Left ventricle myocardium inferior (tissue), 1 donor: Measurements from ENCODE around the gene NECAB2. TPM values are rescaled to one million over a fixed set of nuclear protein-coding genes. Genes with fewer than 3 reads are reported as not detected.

Source experiments
- DNase-seq: peaks from one replicate; pipeline ENCODE4 v3.0.0-alpha.2; 2020
- H3K27ac ChIP-seq: fragments of 200-600 bp; replicated peaks from 2 replicates; pipeline ENCODE4 v1.8.0; 2021
- H3K27me3 ChIP-seq: fragments of 200-600 bp; 2 replicates; pipeline ENCODE4 v1.8.0; 2021; ENCODE audit warnings: low read depth
- H3K36me3 ChIP-seq: fragments of 200-600 bp; 2 replicates; pipeline ENCODE4 v1.8.0; 2021
- H3K4me1 ChIP-seq: fragments of 200-600 bp; 2 replicates; pipeline ENCODE4 v1.8.0; 2021
- H3K4me3 ChIP-seq: fragments of 200-600 bp; 2 replicates; pipeline ENCODE4 v1.8.0; 2021; ENCODE audit warnings: mild to moderate bottlenecking, moderate library complexity
- H3K9me3 ChIP-seq: fragments of 200-600 bp; replicated peaks from 2 replicates; pipeline ENCODE4 v1.8.0; 2021
- intact Hi-C: fragments of 100-400 bp; cut with micrococcal nuclease; formaldehyde crosslinking; loops from one replicate; pipeline ENCODE4 v1.11.0; 2022
- total RNA-seq: library from RNA; stranded (reverse); fragmentation: NEBNext Ultra II Directional; extraction: Animal tissue kit (Norgen Biotek cat#: 25700); gene quantifications from one replicate; pipeline ENCODE4 v1.2.1, GENCODE V29; 2021
- TF ChIP-seq, protein P1 (sequence below): fragments of 200-600 bp; IDR thresholded peaks from 2 replicates; pipeline ENCODE4 v1.8.0; 2021; ENCODE audit warnings: antibody characterized with exemption, mild to moderate bottlenecking, borderline replicate concordance
- donor health status: DM: no; HTN: yes; CAD: no; lungs with severe emphysema.

The NECAB2 gene
- total RNA-seq, 1 donor from 2014 or later: 0.69 TPM

DNA sequence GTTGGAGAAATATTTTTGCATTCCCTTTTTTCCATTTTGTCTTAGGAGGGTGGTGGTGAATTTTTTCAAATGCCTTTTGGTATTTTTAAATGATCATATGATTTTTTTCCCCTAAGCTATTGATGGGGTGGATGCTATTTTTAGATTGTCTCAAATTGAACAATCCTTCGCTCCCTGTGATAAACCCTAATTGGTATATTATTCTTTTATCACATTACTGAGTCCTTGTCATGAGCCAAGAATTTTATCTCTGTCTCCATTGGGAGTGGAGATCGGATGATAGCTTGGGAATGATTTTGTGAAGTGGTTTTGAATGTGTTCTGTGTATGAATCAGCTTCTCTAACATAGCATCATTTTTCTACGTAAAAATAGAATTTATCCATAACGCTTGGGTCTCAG, 15.4 kb downstream of the NECAB2 start:
- intact Hi-C loops: no loop called here
- H3K4me1 ChIP-seq: no peaks in the 10 kb centered on the region
- H3K27ac ChIP-seq: no peak overlapping the region
- no peak overlapping the region for H3K4me3 ChIP-seq
- DNase-seq: no peak
- H3K36me3 ChIP-seq: no peaks in the 10 kb centered on the region
- TF ChIP-seq, protein P1, sequence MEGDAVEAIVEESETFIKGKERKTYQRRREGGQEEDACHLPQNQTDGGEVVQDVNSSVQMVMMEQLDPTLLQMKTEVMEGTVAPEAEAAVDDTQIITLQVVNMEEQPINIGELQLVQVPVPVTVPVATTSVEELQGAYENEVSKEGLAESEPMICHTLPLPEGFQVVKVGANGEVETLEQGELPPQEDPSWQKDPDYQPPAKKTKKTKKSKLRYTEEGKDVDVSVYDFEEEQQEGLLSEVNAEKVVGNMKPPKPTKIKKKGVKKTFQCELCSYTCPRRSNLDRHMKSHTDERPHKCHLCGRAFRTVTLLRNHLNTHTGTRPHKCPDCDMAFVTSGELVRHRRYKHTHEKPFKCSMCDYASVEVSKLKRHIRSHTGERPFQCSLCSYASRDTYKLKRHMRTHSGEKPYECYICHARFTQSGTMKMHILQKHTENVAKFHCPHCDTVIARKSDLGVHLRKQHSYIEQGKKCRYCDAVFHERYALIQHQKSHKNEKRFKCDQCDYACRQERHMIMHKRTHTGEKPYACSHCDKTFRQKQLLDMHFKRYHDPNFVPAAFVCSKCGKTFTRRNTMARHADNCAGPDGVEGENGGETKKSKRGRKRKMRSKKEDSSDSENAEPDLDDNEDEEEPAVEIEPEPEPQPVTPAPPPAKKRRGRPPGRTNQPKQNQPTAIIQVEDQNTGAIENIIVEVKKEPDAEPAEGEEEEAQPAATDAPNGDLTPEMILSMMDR: no peak
- H3K9me3 ChIP-seq: peaks cover 9% of the 10 kb centered on the region
- H3K27me3 ChIP-seq: no peaks in the 10 kb centered on the region

DNA sequence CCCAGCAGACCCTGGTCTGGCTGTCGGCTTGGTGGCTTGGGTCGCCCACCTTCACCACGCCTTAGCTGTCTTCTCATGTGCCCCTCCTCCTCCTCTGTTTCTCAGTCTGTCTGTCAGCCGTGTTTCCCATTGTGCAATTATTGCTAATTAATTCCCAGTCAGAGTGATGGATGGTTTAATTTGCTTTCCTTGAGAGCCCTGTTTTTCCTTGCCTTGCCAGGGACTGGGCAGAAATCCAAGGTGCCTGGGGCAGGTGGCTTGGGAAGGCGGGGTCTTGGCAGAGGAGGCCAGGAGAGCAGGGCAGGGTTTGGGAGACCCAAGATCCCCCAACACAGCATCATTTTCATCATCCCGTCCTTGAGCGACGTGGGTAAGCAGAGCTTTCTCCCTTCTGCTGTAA, 21.3 kb downstream of the NECAB2 start:
- no peaks in the 10 kb centered on the region for H3K36me3 ChIP-seq
- H3K27ac ChIP-seq: no peak overlapping the region
- no peaks in the 10 kb centered on the region for H3K27me3 ChIP-seq
- no peaks in the 10 kb centered on the region for H3K9me3 ChIP-seq
- TF ChIP-seq, protein P1: no peak
- DNase-seq: no peak
- intact Hi-C loops: no loop called here
- no peak overlapping the region for H3K4me3 ChIP-seq
- peaks cover 12% of the 10 kb centered on the region for H3K4me1 ChIP-seq

DNA sequence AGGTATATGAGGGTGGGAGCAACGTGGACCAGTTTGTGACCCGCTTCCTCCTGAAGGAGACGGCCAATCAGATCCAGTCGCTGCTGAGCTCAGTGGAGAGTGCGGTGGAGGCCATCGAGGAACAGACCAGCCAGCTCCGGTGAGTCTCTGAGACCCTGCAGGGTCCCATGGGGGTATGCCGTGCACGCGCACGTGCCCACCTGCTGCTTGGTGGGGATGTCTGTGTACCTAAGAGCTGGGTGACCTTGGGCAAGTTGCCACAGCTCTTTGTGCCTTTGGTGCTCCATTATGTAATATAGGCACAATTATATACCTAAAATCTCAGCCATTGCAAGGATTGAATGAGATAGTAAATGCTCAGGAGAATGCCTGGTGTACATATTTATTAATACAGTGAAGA, 22.4 kb downstream of the NECAB2 start:
- H3K9me3 ChIP-seq: no peaks in the 10 kb centered on the region
- peaks cover 12% of the 10 kb centered on the region for H3K4me1 ChIP-seq
- no peaks in the 10 kb centered on the region for H3K36me3 ChIP-seq
- H3K4me3 ChIP-seq: no peak overlapping the region
- TF ChIP-seq, protein P1: no peak
- intact Hi-C loops: no loop called here
- no peaks in the 10 kb centered on the region for H3K27me3 ChIP-seq
- H3K27ac ChIP-seq: no peak overlapping the region
- DNase-seq: no peak

DNA sequence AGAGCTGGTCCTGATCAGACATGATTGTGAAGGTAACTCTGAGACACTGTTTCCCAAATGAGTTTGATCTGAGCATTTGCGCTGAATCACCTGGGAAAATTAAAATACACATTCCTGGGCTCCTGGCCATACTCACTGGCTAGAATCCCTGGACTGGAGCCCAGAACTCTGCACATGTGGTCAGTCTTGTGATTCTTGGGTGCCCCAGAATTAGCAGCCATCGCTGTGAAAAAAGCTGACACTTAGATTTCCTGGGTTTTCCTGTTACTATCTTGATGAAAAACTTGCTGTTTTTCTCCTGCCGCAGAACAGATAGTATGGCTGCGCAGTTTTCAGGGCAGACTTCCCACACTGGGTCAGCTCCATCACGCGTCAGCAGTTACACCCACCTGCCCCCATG, 24.6 kb downstream of the NECAB2 start:
- Histone ChIP-seq H3K4me1 (peaks cover 12% of the 10 kb centered on the region), H3K36me3 (no peaks in the 10 kb centered on the region), H3K27ac (peak overlapping the region; percentile 44), H3K4me3 (peak overlapping the region; percentile 3), H3K9me3 (no peaks in the 10 kb centered on the region), H3K27me3 (peaks cover 9% of the 10 kb centered on the region)
- intact Hi-C loops: no loop called here
- DNase-seq: peak; percentile 49
- TF ChIP-seq, protein P1: no peak

DNA sequence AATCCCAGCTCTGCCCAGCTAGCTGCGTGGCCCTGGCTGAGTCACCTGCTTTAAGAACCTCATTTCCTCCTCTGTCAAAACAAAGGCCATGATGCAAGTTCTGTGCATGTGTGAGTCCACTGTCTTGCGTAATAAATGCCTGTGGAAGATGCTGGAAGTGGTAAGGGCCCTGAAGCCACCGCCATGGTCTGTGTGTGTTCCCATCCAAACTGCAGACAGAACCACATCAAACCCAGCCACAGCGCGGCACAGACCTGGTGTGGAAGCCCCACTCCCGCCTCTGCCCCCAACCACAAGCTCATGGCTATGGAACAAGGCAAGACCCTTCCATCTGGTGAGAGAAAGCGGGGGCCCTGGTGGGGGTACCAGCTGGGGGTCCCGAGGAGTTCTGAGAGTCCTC, 26.0 kb downstream of the NECAB2 start:
- Histone ChIP-seq H3K4me1 (peaks cover 12% of the 10 kb centered on the region), H3K4me3 (no peak overlapping the region), H3K9me3 (no peaks in the 10 kb centered on the region), H3K27me3 (peaks cover 20% of the 10 kb centered on the region), H3K36me3 (no peaks in the 10 kb centered on the region), H3K27ac (no peak overlapping the region)
- TF ChIP-seq, protein P1: no peak
- intact Hi-C loops: no loop called here
- no peak for DNase-seq

DNA sequence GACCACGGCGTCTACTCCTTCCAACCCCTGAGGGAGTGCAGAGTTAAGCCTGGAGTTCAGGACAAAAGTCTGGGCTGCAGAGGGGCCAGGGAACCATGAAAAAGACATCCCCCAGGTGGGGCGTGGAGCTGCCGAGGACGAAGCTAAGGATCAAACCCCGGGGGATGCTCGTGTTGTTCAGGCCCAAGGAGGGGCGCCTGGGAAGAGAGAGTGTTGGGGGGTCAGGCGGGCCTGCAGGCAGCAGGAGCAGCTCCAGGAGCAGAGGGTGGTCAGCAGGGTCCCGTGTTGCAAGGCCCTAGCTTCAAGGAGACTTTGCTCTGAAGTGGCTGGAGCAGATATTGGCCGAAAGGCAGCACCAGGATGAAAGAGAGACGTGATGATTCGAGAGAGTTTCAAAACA, 26.7 kb downstream of the NECAB2 start:
- intact Hi-C loops: no loop called here
- Histone ChIP-seq H3K4me1 (peaks cover 12% of the 10 kb centered on the region), H3K9me3 (no peaks in the 10 kb centered on the region), H3K27ac (no peak overlapping the region), H3K4me3 (no peak overlapping the region), H3K27me3 (peaks cover 20% of the 10 kb centered on the region), H3K36me3 (no peaks in the 10 kb centered on the region)
- no peak for DNase-seq
- TF ChIP-seq, protein P1: no peak
